GM23338 (cell line): ENCODE data around the gene HTD2. TPM values are rescaled to one million over a fixed set of nuclear protein-coding genes. Genes with fewer than 3 reads are reported as not detected.

Experiments used
- ATAC-seq: fragments of 200-7000 bp; cut with Tn5 transposase; 3 replicates; pipeline ENCODE4 v1.9.1; 2020
- DNase-seq: peaks from one replicate; pipeline ENCODE4 v3.0.0-alpha.2; 2015; ENCODE audit warnings: low spot score
- H2AFZ ChIP-seq: fragments of 200-600 bp; sonication (generic); 2 replicates; pipeline ENCODE4 v1.8.0; 2016; ENCODE audit warnings: antibody characterized with exemption, mild to moderate bottlenecking, moderate library complexity
- H3F3A ChIP-seq: fragments of 200-600 bp; sonication (generic); replicated peaks from 2 replicates; pipeline ENCODE4 v1.8.0; 2017; ENCODE audit warnings: antibody characterized with exemption, mixed run types, low read depth
- H3K27ac ChIP-seq: fragments of 200-600 bp; sonication (generic); 2 replicates; pipeline ENCODE4 v1.6.1; 2016; ENCODE audit warnings: low read depth
- H3K27me3 ChIP-seq: fragments of 200-600 bp; sonication (generic); 2 replicates; pipeline ENCODE4 v1.8.0; 2016; ENCODE audit warnings: mild to moderate bottlenecking, mixed run types, moderate library complexity; ENCODE audit not compliant: insufficient read depth
- H3K36me3 ChIP-seq: fragments of 200-600 bp; sonication (generic); 2 replicates; pipeline ENCODE4 v1.8.0; 2016; ENCODE audit warnings: mild to moderate bottlenecking; ENCODE audit not compliant: insufficient read depth
- H3K4me1 ChIP-seq: fragments of 200-600 bp; sonication (generic); 2 replicates; pipeline ENCODE4 v1.8.0; 2016; ENCODE audit warnings: mild to moderate bottlenecking, moderate library complexity; ENCODE audit not compliant: insufficient read depth
- H3K4me2 ChIP-seq: fragments of 200-600 bp; sonication (generic); 2 replicates; pipeline ENCODE4 v1.7.1; 2017; ENCODE audit warnings: mixed run types
- H3K4me3 ChIP-seq: fragments of 200-600 bp; sonication (generic); 2 replicates; pipeline ENCODE4 v1.6.1; 2016; ENCODE audit warnings: mixed run types
- H3K79me2 ChIP-seq: fragments of 200-600 bp; sonication (generic); replicated peaks from 2 replicates; pipeline ENCODE4 v1.8.0; 2017; ENCODE audit warnings: mild to moderate bottlenecking; ENCODE audit not compliant: insufficient read depth
- H3K9me2 ChIP-seq: fragments of 200-600 bp; sonication (generic); 2 replicates; pipeline ENCODE4 v1.8.0; 2017; ENCODE audit not compliant: insufficient read depth
- H4K20me1 ChIP-seq: fragments of 200-600 bp; sonication (generic); replicated peaks from 2 replicates; pipeline ENCODE4 v1.8.0; 2017; ENCODE audit warnings: mild to moderate bottlenecking; ENCODE audit not compliant: insufficient read depth
- H3K27ac Mint-ChIP-seq: 2 replicates; pipeline ENCODE4 v1.8.0; 2020; ENCODE audit warnings: inconsistent platforms, mild to moderate bottlenecking, moderate library complexity, mixed read lengths
- H3K27me3 Mint-ChIP-seq: 3 replicates; pipeline ENCODE4 v1.8.0; 2022; ENCODE audit warnings: low read depth, mild to moderate bottlenecking, moderate library complexity, mixed read lengths, inconsistent platforms; ENCODE audit not compliant: insufficient read depth, poor library complexity
- H3K36me3 Mint-ChIP-seq: 3 replicates; pipeline ENCODE4 v1.8.0; 2021; ENCODE audit warnings: low read depth, mild to moderate bottlenecking, inconsistent platforms, moderate library complexity, mixed read lengths
- H3K4me1 Mint-ChIP-seq: 3 replicates; pipeline ENCODE4 v1.8.0; 2020; ENCODE audit warnings: mild to moderate bottlenecking, inconsistent platforms, mixed read lengths
- H3K4me3 Mint-ChIP-seq: 3 replicates; pipeline ENCODE4 v1.8.0; 2021; ENCODE audit warnings: moderate library complexity, mild to moderate bottlenecking, inconsistent platforms, mixed read lengths
- H3K9me3 Mint-ChIP-seq: 3 replicates; pipeline ENCODE4 v1.8.0; 2020; ENCODE audit warnings: moderate library complexity, mild to moderate bottlenecking, inconsistent platforms, mixed read lengths
- CREB1 ChIP-seq: fragments of 250-450 bp; sonication (Bioruptor Pico); IDR thresholded peaks from 2 replicates; pipeline ENCODE4 v1.5.0; 2020; ENCODE audit warnings: low read depth, mild to moderate bottlenecking, moderate library complexity
- CTCF ChIP-seq, 2 experiments: fragments of 200-600 bp in 1 of 2; sonication (generic) in 1 of 2; conservative IDR thresholded peaks; 2 replicates each; pipeline versions ENCODE4 v1.5.1 to v1.6.1; 2016 to 2017; ENCODE audit warnings: antibody characterized with exemption in 2 of 2, low read depth in 2 of 2, mild to moderate bottlenecking in 2 of 2, moderate library complexity in 1 of 2
- ETS1 ChIP-seq: IDR thresholded peaks from 2 replicates; pipeline ENCODE4 v1.6.1; 2016; ENCODE audit warnings: antibody characterized with exemption
- EZH2 ChIP-seq: fragments of 200-600 bp; sonication (generic); IDR thresholded peaks from one replicate; pipeline ENCODE4 v1.8.0; 2017; ENCODE audit warnings: antibody characterized with exemption, mild to moderate bottlenecking, low read depth; ENCODE audit not compliant: unreplicated experiment
- EZH2phosphoT487 ChIP-seq: fragments of 200-600 bp; sonication (generic); IDR thresholded peaks from one replicate; pipeline ENCODE4 v1.8.1; 2018; ENCODE audit warnings: antibody characterized with exemption; ENCODE audit not compliant: unreplicated experiment
- JUNB ChIP-seq: IDR thresholded peaks from one replicate; pipeline ENCODE4 v1.6.1; 2016; ENCODE audit warnings: antibody characterized with exemption; ENCODE audit not compliant: unreplicated experiment
- NANOG ChIP-seq: IDR thresholded peaks from 2 replicates; pipeline ENCODE4 v1.6.1; 2016; ENCODE audit warnings: antibody characterized with exemption, borderline replicate concordance
- POLR2AphosphoS5 ChIP-seq: IDR thresholded peaks from 2 replicates; pipeline ENCODE4 v1.6.1; 2016; ENCODE audit warnings: antibody characterized with exemption, low read depth
- REST ChIP-seq: IDR thresholded peaks from one replicate; pipeline ENCODE4 v1.6.1; 2018; ENCODE audit warnings: antibody characterized with exemption; ENCODE audit not compliant: unreplicated experiment
- STAT1 ChIP-seq: IDR thresholded peaks from one replicate; pipeline ENCODE4 v1.6.1; 2016; ENCODE audit warnings: antibody characterized with exemption; ENCODE audit not compliant: unreplicated experiment
- ZNF114 ChIP-seq: fragments of 250-450 bp; sonication (Bioruptor Pico); IDR thresholded peaks from 2 replicates; pipeline ENCODE4 v1.5.0; 2020; ENCODE audit warnings: mild to moderate bottlenecking, moderate library complexity
- ZNF331 ChIP-seq: fragments of 250-450 bp; sonication (Bioruptor Pico); IDR thresholded peaks from 2 replicates; pipeline ENCODE4 v1.5.0; 2020; ENCODE audit warnings: low read depth, mild to moderate bottlenecking, moderate library complexity
- ZNF462 ChIP-seq: fragments of 250-450 bp; sonication (Bioruptor Pico); IDR thresholded peaks from 2 replicates; pipeline ENCODE4 v1.5.0; 2020; ENCODE audit warnings: mild to moderate bottlenecking, moderate library complexity
- polyA plus RNA-seq: library from polyadenylated mRNA; unstranded; fragments of >200 nt; fragmentation: Nextera tagmentation; extraction: Ambion mirVana; gene quantifications from 2 replicates; pipeline ENCODE4 v1.2.1, GENCODE V29; 2016
- total RNA-seq: library from RNA; depleted of rRNA; stranded (reverse); fragments of >200 nt; shearing (Covaris generic); gene quantifications from 2 replicates; pipeline ENCODE4 v1.2.3, GENCODE V29; 2014

HTD2 gene
- total and polyA plus RNA-seq, 2 experiments from 2014 or later = 19.3 to 24.2 TPM

- Mint-ChIP-seq H3K36me3 (no peaks in the 10 kb centered on the region), H3K27me3 (peaks cover 11% of the 10 kb centered on the region), H3K4me1 (peaks cover 26% of the 10 kb centered on the region), H3K4me3 (no peak overlapping the region), H3K9me3 (no peaks in the 10 kb centered on the region), H3K27ac (no peak overlapping the region)
- no peak overlapping the region for H3K4me3 ChIP-seq
- no peak for TF ChIP-seq ZNF462 (CRISPR knock-in tag)
- TF ChIP-seq NANOG = no peak
- no peak for TF ChIP-seq ZNF114 (CRISPR knock-in tag)
- no peak for TF ChIP-seq EZH2
- TF ChIP-seq ETS1 = no peak
- no peak for TF ChIP-seq CTCF (conservative IDR thresholded peaks at IDR 0.05; ENCODE audit: low read depth in 2 of 2)
- no peak for TF ChIP-seq JUNB
- no peak for TF ChIP-seq EZH2phosphoT487
- TF ChIP-seq ZNF331 = no peak
- TF ChIP-seq CREB1 (CRISPR knock-in tag) = no peak
- TF ChIP-seq STAT1 = no peak
- no peak for TF ChIP-seq POLR2AphosphoS5
- TF ChIP-seq REST = no peak
- H2AFZ ChIP-seq = no peak overlapping the region
- H3F3A ChIP-seq = 0 out of 2 replicates have a peak, but pooled peaks cover 2% of the 10 kb centered on the region
- H3K79me2 ChIP-seq = no peaks in the 10 kb centered on the region
- no peak overlapping the region for H3K4me2 ChIP-seq
- no peak overlapping the region for H3K27ac ChIP-seq
- ATAC-seq (no peak), DNase-seq (no peak)
- H3K4me1 ChIP-seq = peaks cover 21% of the 10 kb centered on the region
- no peaks in the 10 kb centered on the region for H3K9me2 ChIP-seq
- H3K36me3 ChIP-seq = no peaks in the 10 kb centered on the region
- no peaks in the 10 kb centered on the region for H4K20me1 ChIP-seq
- peaks cover under 1% of the 10 kb centered on the region; the same call in 1 of the 2 replicates for H3K27me3 ChIP-seq
These were observed 20.1 kb downstream of the HTD2 start for GRCh38 chr3:58326267-58326900.
